AG04449 (cell line): ENCODE data around the gene TOGARAM1.

Experiments
- CTCF ChIA-PET: fragments of 350-600 bp; formaldehyde crosslinking; extraction: SDS; loops from one replicate; lab custom pipeline; 2021; ENCODE audit warnings: antibody characterized with exemption; lab: Yijun Ruan, JAX
- POLR2A ChIA-PET: fragments of 400-600, 350-600 bp; formaldehyde crosslinking; extraction: SDS; loops from one replicate; lab custom pipeline; 2020; ENCODE audit warnings: antibody characterized with exemption, inconsistent platforms; lab: Yijun Ruan, JAX
- DNase-seq: peaks from one replicate; pipeline ENCODE4 v3.0.0-alpha.2; 2010; ENCODE audit warnings: low read depth, low spot score
- H3K4me3 ChIP-seq: 2 replicates; pipeline ENCODE4 v1.5.1; 2011; ENCODE audit warnings: low read depth, mild to moderate bottlenecking, control low read depth, low read length
- TF ChIP-seq, protein P1 (sequence below): IDR thresholded peaks from one replicate; pipeline ENCODE4 v1.5.1; 2011; ENCODE audit warnings: mild to moderate bottlenecking, moderate library complexity, low read length, control low read depth, inconsistent platforms; ENCODE audit not compliant: insufficient read depth; ENCODE audit errors: missing control alignments

TOGARAM1 gene

GRCh38 chr14:45082420-45082819, 120.4 kb downstream of the TOGARAM1 start:
- ChIA-PET CTCF (no interaction called here), POLR2A (no interaction called here)
- no peak overlapping the region for H3K4me3 ChIP-seq
- TF ChIP-seq, protein P1, sequence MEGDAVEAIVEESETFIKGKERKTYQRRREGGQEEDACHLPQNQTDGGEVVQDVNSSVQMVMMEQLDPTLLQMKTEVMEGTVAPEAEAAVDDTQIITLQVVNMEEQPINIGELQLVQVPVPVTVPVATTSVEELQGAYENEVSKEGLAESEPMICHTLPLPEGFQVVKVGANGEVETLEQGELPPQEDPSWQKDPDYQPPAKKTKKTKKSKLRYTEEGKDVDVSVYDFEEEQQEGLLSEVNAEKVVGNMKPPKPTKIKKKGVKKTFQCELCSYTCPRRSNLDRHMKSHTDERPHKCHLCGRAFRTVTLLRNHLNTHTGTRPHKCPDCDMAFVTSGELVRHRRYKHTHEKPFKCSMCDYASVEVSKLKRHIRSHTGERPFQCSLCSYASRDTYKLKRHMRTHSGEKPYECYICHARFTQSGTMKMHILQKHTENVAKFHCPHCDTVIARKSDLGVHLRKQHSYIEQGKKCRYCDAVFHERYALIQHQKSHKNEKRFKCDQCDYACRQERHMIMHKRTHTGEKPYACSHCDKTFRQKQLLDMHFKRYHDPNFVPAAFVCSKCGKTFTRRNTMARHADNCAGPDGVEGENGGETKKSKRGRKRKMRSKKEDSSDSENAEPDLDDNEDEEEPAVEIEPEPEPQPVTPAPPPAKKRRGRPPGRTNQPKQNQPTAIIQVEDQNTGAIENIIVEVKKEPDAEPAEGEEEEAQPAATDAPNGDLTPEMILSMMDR: no peak
- DNase-seq: no peak

- TF ChIP-seq, protein P1: no peak
- no peak for DNase-seq
- CTCF ChIA-PET: interaction anchor here (1.5 kb wide), 1 partner anchor 121 kb away, joined by 3 read pairs; no protein-coding TSS in a partner anchor
- H3K4me3 ChIP-seq: peak overlapping the region; percentile 76
- POLR2A ChIA-PET: interaction anchor here (1.2 kb wide), 1 partner anchor 170 kb away, joined by 4 read pairs; no protein-coding TSS in a partner anchor
Measured at GRCh38 chr14:45083617-45083975, 121.6 kb downstream of the TOGARAM1 start.

- CTCF ChIA-PET: interaction anchor here (1.0 to 1.5 kb wide), 3 partner anchors 14 to 185 kb away, joined by 3 to 4 read pairs (median 3); no protein-coding TSS in a partner anchor
- H3K4me3 ChIP-seq: peak within 1 kb of the TSS; percentile 76
- no peak for DNase-seq
- POLR2A ChIA-PET: interaction anchor here (0.6 to 1.4 kb wide), 4 partner anchors 9 to 185 kb away, joined by 3 to 5 read pairs (median 4); no protein-coding TSS in a partner anchor
- TF ChIP-seq, protein P1: no peak
Measured at GRCh38 chr14:45083976-45084722, 122.2 kb downstream of the TOGARAM1 start, which contains the start of gene PRPF39. TSS of gene PRPF39 (plus strand) at chr14:45084116. CDS start at chr14:45095240, 11,124 bp downstream.

- TF ChIP-seq, protein P1: no peak
- peak overlapping the region; percentile 76 for H3K4me3 ChIP-seq
- DNase-seq: no peak
- CTCF ChIA-PET: interaction anchor here (1.0 to 1.5 kb wide), 4 partner anchors 14 to 184 kb away, joined by 3 to 4 read pairs (median 3); no protein-coding TSS in a partner anchor
- POLR2A ChIA-PET: interaction anchor here (0.9 to 1.4 kb wide), 3 partner anchors 8 to 169 kb away, joined by 3 to 5 read pairs (median 4); no protein-coding TSS in a partner anchor
Measured at GRCh38 chr14:45084946-45085346, 123.0 kb downstream of the TOGARAM1 start.

- ChIA-PET CTCF (interaction anchor here (1.2 kb wide), 1 partner anchor 164 kb away, joined by 3 read pairs; no protein-coding TSS in a partner anchor), POLR2A (no interaction called here)
- TF ChIP-seq, protein P1: no peak
- H3K4me3 ChIP-seq: no peak overlapping the region
- no peak for DNase-seq
Measured at GRCh38 chr14:45089813-45090212, 127.8 kb downstream of the TOGARAM1 start.

GRCh38 chr14:45091710-45092109, 129.7 kb downstream of the TOGARAM1 start:
- no peak for DNase-seq
- ChIA-PET CTCF (interaction anchor here (1.1 kb wide), 1 partner anchor 178 kb away, joined by 3 read pairs; no protein-coding TSS in a partner anchor), POLR2A (no interaction called here)
- no peak overlapping the region for H3K4me3 ChIP-seq
- TF ChIP-seq, protein P1: no peak
